NT2/D1 (cell line): ENCODE results near the gene SAMD3.
"Not testable (repeated sequence)": the region's sequence is repeated elsewhere in the genome, so short reads cannot be mapped to it uniquely, and the experiment has no call there.

ENCODE experiments used
- YY1 ChIP-seq: IDR thresholded peaks from 2 replicates; pipeline ENCODE4 v1.6.1; 2011; ENCODE audit not compliant: insufficient read length, insufficient read depth
- ZNF274 ChIP-seq: IDR thresholded peaks from 2 replicates; pipeline ENCODE4 v1.6.1; 2011; ENCODE audit warnings: mild to moderate bottlenecking, low read depth, low read length

DNA sequence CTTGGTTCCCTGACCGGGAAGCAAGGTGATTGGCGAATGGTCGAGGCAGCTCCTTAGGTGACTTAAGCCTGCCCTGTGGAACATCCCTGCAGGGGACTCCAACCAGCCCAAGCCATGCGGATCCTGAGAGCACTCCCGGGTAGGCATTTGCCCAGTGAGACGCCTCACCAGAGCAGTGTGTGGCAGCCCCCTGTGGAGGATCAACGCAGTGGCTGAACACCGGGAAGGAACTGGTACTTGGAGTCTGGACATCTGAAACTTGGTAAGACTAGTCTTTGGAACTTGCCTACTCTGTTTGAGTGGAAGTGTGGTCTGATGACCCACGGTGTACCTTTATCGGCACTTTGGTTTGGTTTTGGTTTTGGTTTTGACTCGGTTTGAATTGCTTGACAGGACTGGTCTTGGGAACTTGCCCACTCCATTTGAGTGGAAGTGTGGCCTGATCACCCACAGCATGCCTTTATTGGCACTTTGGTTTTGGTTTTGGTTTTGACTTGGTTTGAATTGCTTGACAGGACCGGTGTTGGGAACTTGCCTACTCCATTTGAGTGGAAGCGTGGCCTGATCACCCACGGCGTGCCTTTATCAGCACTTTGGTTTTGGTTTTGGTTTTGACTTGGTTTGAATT, 38.0 kb upstream of the SAMD3 start:
- TF ChIP-seq YY1, ZNF274: not testable (repeated sequence)
